ENCODE data around the gene PARP1. TPM values are rescaled to one million over a fixed set of nuclear protein-coding genes. Genes with fewer than 3 reads are reported as not detected.
A peak's percentile ranks its signal among the peaks of the same experiment; 100 is the strongest.
"Not testable (repeated sequence)": the region's sequence is repeated elsewhere in the genome, so short reads cannot be mapped to it uniquely, and the experiment has no call there.

Gene PARP1
- total RNA-seq, 1 donor from 2014 or later = 168 TPM

DNA sequence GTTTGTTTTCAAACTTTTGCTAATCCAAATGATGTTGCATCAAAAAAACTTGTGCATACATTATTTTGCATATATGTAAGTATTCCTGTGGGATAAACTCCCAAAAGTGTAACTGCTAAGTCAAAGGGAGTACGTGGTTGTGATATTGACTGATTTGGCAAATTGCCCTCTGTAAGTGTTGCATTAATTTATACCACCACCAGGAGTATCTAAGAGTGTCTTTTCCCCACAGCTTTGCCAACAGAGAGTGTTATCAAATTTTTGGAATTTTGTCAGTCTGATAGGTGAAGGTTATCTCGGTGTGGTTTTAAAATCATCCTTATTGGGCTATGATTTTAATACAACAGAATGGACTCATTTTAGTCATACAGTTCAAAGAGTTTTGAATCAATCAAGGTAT, 30.1 kb upstream of the PARP1 start:
- no peak for DNase-seq
- H3K27me3 Mint-ChIP-seq (ENCODE audit: unreplicated experiment) = peaks cover 4% of the 10 kb centered on the region
- peaks cover 9% of the 10 kb centered on the region for H3K36me3 Mint-ChIP-seq (ENCODE audit: unreplicated experiment)
- peaks cover 7% of the 10 kb centered on the region for H3K9me3 Mint-ChIP-seq (ENCODE audit: unreplicated experiment)
- no peak overlapping the region for H3K27ac Mint-ChIP-seq (ENCODE audit: unreplicated experiment)
- peak; percentile 36 for TF ChIP-seq CTCF (IDR thresholded peaks at IDR 0.05; ENCODE audit: partially characterized antibody, unreplicated experiment)
- peaks cover 7% of the 10 kb centered on the region for H3K4me1 Mint-ChIP-seq (ENCODE audit: low read depth, unreplicated experiment)
- H3K4me3 Mint-ChIP-seq (ENCODE audit: unreplicated experiment) = no peak overlapping the region

DNA sequence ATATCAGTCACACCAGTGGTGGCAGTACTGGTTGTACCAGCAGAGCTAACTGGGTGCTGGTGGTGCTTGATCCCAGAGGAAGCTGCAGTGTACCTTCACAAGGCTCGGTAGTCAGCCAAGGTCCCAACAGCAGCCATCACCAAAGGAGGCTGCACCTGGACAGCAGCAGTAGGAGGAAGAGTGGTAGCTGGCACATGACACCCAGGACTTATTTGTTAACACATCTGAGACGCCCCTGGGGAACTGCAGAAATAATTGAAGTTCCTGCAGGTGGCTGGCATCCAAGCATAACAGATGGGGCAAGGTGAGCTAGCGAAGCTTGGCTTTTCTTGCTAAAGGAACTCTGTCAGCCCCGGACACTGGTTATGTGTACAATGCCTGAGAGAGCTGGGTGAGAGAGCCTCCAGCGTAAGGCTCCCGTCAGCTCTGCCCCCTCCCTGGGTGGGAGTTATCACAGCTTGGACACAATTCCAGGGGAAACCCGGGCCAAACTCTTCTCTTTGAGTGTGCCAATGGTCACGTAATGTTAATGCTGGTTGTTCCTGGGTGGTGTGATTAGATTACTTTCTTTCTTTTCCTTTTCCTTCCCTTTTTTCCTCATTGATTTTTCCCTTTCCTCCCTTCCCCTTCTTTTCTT, 29.1 kb upstream of the PARP1 start:
- H3K36me3 Mint-ChIP-seq (ENCODE audit: unreplicated experiment) = peaks cover 9% of the 10 kb centered on the region
- H3K27ac Mint-ChIP-seq (ENCODE audit: unreplicated experiment) = no peak overlapping the region
- no peak for TF ChIP-seq CTCF (IDR thresholded peaks at IDR 0.05; ENCODE audit: partially characterized antibody, unreplicated experiment)
- peaks cover 10% of the 10 kb centered on the region for H3K27me3 Mint-ChIP-seq (ENCODE audit: unreplicated experiment)
- no peak overlapping the region for H3K4me3 Mint-ChIP-seq (ENCODE audit: unreplicated experiment)
- H3K4me1 Mint-ChIP-seq (ENCODE audit: low read depth, unreplicated experiment) = peaks cover 12% of the 10 kb centered on the region
- H3K9me3 Mint-ChIP-seq (ENCODE audit: unreplicated experiment) = peaks cover 14% of the 10 kb centered on the region
- DNase-seq = no peak

DNA sequence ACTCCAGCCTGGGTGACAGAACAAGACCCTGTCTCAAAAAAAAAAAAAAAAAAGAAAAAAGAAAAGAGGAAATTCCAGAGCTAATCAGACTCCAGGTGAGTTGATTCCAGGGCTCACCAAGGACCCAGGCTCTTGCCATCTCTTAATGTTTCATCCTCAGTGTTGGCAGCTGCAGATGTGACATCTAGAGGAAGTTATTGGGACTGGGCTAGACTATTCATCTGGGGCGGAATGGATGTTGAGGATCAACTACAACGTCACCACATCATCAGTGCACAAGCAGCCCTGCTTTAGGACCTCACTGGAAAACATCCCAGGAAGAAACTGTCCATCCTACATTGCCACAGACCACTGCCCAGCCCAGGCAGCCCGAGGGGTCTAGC, 28.6 kb upstream of the PARP1 start:
- Mint-ChIP-seq H3K9me3 (ENCODE audit: unreplicated experiment) (peaks cover 15% of the 10 kb centered on the region), H3K27ac (ENCODE audit: unreplicated experiment) (no peak overlapping the region), H3K4me3 (ENCODE audit: unreplicated experiment) (no peak overlapping the region), H3K27me3 (ENCODE audit: unreplicated experiment) (peaks cover 10% of the 10 kb centered on the region), H3K36me3 (ENCODE audit: unreplicated experiment) (peaks cover 9% of the 10 kb centered on the region), H3K4me1 (ENCODE audit: low read depth, unreplicated experiment) (peaks cover 12% of the 10 kb centered on the region)
- no peak for DNase-seq
- TF ChIP-seq CTCF (IDR thresholded peaks at IDR 0.05; ENCODE audit: partially characterized antibody, unreplicated experiment) = no peak

DNA sequence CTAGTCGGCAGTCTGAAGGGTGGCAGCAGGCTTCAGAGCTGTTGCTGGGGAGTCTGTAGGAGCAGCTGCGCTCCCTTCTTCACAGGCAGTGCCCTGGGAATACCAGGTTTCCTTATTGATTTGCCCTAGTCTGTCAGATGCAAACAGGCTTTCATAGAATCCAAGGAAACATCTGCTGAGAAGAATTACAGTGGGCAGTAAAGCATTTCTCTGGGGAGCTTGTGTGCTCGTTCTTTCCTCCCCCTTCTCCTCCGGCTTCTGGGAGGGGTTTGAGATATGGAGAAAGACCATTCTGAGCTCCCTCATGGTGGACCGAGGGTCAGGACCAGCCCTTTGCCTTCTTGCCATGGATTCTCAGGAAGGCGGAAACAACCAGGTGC, 25.4 kb upstream of the PARP1 start:
- no peak for DNase-seq
- peaks cover 5% of the 10 kb centered on the region for H3K36me3 Mint-ChIP-seq (ENCODE audit: unreplicated experiment)
- H3K9me3 Mint-ChIP-seq (ENCODE audit: unreplicated experiment) = peaks cover 15% of the 10 kb centered on the region
- peaks cover 22% of the 10 kb centered on the region for H3K4me1 Mint-ChIP-seq (ENCODE audit: low read depth, unreplicated experiment)
- TF ChIP-seq CTCF (IDR thresholded peaks at IDR 0.05; ENCODE audit: partially characterized antibody, unreplicated experiment) = no peak
- peak overlapping the region; percentile 100 for H3K27ac Mint-ChIP-seq (ENCODE audit: unreplicated experiment)
- peaks cover 10% of the 10 kb centered on the region for H3K27me3 Mint-ChIP-seq (ENCODE audit: unreplicated experiment)
- peak overlapping the region; percentile 73 for H3K4me3 Mint-ChIP-seq (ENCODE audit: unreplicated experiment)

GRCh38 chr1:226432586-226433340, 24.9 kb upstream of the PARP1 start:
- Mint-ChIP-seq H3K27me3 (ENCODE audit: unreplicated experiment) (peaks cover 10% of the 10 kb centered on the region), H3K9me3 (ENCODE audit: unreplicated experiment) (peaks cover 17% of the 10 kb centered on the region), H3K4me3 (ENCODE audit: unreplicated experiment) (peak overlapping the region; percentile 73), H3K27ac (ENCODE audit: unreplicated experiment) (peak overlapping the region; percentile 100), H3K36me3 (ENCODE audit: unreplicated experiment) (no peaks in the 10 kb centered on the region), H3K4me1 (ENCODE audit: low read depth, unreplicated experiment) (peaks cover 23% of the 10 kb centered on the region)
- no peak for TF ChIP-seq CTCF (IDR thresholded peaks at IDR 0.05; ENCODE audit: partially characterized antibody, unreplicated experiment)
- DNase-seq = peak; percentile 69

- Mint-ChIP-seq H3K9me3 (ENCODE audit: unreplicated experiment) (peaks cover 19% of the 10 kb centered on the region), H3K27me3 (ENCODE audit: unreplicated experiment) (peaks cover 10% of the 10 kb centered on the region), H3K4me1 (ENCODE audit: low read depth, unreplicated experiment) (peaks cover 30% of the 10 kb centered on the region), H3K27ac (ENCODE audit: unreplicated experiment) (peak overlapping the region; percentile 59)
- not testable (repeated sequence) for H3K36me3 Mint-ChIP-seq (ENCODE audit: unreplicated experiment); DNase-seq; H3K4me3 Mint-ChIP-seq (ENCODE audit: unreplicated experiment)
Observed at GRCh38 chr1:226431898-226432297, 24.0 kb upstream of the PARP1 start.
